GM15510 (cell line): ENCODE measurements around the gene CDK14.

Source experiments
- POLR2A ChIP-seq: IDR thresholded peaks from 3 replicates; pipeline ENCODE4 v1.6.1; 2011; ENCODE audit warnings: borderline replicate concordance; ENCODE audit not compliant: insufficient read length; ENCODE audit errors: extremely low read depth

Gene CDK14

GRCh38 chr7:90859521-90859920 lies 263.4 kb downstream of the CDK14 start:
- TF ChIP-seq POLR2A, result no peak

GRCh38 chr7:90864088-90864487 lies 268.0 kb downstream of the CDK14 start:
- TF ChIP-seq POLR2A, result no peak

DNA sequence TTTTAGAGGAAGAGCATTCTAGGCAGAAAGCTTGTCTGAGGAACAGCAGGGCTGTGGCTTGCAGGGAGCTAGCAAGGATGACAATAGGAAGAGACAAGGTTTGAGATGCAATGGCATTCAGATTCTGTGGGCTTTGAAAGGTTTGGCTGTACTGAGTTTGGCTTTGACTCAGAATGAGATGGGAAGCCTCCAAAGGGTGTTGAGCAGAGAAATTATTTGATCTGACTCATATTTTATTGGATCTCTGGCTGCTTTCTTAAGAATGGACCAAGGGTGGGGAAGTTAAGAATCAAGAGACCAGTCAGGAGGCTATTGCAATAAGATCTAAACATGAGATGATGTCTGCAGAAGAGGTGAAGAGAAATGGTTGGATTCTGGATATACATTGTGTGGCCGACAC lies 273.2 kb downstream of the CDK14 start:
- TF ChIP-seq POLR2A, result no peak

- no peak for TF ChIP-seq POLR2A
These were observed 280.6 kb downstream of the CDK14 start for GRCh38 chr7:90876701-90877100.

- TF ChIP-seq POLR2A, result no peak
These were observed 281.1 kb downstream of the CDK14 start for GRCh38 chr7:90877201-90877600.

GRCh38 chr7:90879924-90880323 lies 283.8 kb downstream of the CDK14 start:
- no peak for TF ChIP-seq POLR2A

DNA sequence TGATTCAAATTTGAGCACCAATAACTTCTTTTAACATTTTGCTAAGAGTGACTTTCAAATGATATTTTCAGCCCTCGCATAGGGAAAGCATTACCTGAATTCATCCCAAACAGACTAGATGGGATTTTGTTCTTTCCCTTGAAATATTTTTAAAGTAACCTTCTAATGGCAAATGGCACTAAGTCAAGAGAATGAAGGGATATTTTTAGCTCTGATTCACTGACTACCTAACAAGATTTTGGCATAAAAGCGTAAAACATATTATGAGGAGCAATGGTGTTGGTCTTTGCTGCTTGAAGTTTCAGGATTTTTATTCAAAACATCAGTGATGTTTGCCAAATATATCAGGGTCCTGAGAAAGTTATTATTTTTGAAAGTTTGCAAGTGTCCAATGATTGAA lies 290.3 kb downstream of the CDK14 start:
- TF ChIP-seq POLR2A, result no peak

- TF ChIP-seq POLR2A, result no peak
These were observed 293.1 kb downstream of the CDK14 start for GRCh38 chr7:90889210-90889609.

GRCh38 chr7:90889644-90890043 lies 293.5 kb downstream of the CDK14 start:
- TF ChIP-seq POLR2A, result no peak

DNA sequence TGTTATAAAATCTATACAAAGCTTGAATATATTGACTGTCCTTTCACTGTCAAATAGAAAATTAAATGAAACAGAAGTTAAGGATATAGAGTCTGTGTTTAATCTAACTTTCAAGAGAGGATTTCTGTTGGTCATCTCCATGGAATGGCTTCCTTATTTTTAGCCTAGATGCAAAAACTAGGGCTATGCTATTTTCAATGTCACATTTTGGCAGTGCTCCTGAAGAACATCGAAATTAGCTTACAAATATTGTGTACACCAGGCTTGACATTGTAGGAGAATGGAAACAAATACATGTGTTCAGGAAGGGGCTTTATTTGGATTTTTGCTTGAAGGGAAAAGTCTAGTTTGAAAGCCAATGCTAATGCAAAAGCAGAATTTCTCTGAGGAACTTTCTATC lies 295.4 kb downstream of the CDK14 start:
- TF ChIP-seq POLR2A, result no peak

- TF ChIP-seq POLR2A, result no peak
These were observed 296.1 kb downstream of the CDK14 start for GRCh38 chr7:90892213-90892612.

GRCh38 chr7:90894122-90894521 lies 298.0 kb downstream of the CDK14 start:
- TF ChIP-seq POLR2A, result no peak

DNA sequence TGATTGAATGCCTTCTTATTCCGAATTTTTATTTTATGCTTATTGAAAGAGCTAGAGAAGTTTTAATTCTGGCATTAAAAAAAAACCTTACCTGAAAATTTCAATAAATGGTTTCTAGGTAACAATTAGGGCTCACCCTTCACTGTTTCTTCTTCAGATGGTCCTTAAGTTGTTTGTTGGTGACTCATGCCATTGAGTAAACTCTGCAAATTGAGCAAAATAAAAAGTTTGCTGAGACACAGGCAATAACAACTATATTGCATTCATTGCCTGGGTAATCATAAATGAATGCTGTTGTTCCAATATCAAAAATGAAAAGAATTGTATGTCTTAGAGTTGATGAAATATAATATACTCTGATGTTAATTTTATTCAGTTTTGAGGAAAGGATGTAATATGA lies 300.3 kb downstream of the CDK14 start:
- TF ChIP-seq POLR2A, result no peak

DNA sequence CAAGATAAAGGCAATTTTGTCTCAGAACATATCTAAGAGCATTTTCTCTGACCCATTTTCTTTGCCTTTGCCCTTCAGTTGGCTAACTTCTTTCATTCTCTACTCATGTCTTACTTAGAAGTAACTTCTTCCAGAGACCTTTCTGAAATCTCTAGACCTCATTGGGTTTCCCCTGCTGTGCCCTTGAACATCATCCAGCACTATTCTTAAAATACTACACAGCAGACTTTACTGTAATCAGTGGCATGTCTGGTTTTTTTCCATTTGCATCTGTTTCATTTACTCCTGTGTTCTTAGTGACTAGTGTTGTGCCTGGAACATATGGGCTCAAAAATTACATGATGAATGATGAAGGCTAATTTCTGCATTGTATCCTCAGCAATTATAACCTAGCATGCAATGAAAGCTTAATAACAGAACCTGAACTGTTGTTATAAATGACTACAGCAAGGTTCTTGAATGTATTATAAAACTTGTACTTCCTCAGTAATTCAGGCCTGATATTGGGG lies 301.9 kb downstream of the CDK14 start:
- TF ChIP-seq POLR2A, result no peak

GRCh38 chr7:90900628-90901356 lies 304.7 kb downstream of the CDK14 start:
- TF ChIP-seq POLR2A, result no peak

DNA sequence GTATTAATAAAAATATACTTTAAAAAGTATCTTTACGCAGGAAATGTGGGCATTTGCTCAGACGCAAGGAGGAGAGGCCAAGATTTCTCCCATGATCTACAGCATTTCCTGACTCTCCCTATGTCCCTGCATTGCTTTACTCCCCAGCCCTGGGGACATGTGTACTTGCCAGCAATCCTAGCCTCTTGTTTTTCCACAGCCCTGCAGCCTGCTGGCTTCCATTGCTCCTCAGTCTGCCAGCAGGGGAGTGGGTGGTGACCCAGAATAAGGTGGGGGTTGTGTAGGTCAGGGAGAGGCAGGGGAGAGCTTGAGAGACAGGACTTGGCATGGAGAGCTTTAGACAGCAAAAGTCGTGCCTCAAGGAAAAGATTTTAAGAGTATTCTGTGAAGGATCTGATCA lies 307.7 kb downstream of the CDK14 start:
- TF ChIP-seq POLR2A, result no peak
